ENCODE measurements around the gene ATP1A4.

The ATP1A4 gene

GRCh38 chr1:160206421-160207117 is 55.2 kb downstream of the ATP1A4 start:
- no peak for DNase-seq (ENCODE audit: low read depth)

DNA sequence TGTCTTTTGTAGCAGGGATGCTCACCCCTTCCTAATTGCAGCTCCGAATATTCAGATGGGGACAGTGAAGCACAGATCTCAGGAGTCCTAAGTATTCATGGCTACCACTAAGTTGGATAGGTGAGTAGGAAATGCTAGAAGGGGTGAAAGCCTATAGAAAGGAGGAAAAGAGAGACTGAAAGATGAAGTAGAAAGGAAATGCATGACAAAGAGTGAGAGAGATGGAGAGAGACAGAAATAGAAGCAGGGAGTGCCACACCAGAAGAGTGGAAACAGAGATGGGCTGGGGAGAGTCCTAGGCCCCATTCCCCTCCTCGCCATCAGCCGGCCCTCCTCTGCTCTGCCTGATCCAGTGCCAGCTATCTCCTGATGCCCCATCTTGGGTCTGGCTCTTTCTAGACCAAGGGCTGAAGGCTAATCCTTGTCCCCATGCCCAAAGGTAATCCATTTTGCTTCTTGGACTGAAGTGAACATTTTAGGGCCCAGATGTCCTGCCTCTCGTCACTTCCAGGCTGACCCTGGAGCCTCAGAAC is 55.8 kb downstream of the ATP1A4 start:
- no peak for DNase-seq (ENCODE audit: low read depth)

DNA sequence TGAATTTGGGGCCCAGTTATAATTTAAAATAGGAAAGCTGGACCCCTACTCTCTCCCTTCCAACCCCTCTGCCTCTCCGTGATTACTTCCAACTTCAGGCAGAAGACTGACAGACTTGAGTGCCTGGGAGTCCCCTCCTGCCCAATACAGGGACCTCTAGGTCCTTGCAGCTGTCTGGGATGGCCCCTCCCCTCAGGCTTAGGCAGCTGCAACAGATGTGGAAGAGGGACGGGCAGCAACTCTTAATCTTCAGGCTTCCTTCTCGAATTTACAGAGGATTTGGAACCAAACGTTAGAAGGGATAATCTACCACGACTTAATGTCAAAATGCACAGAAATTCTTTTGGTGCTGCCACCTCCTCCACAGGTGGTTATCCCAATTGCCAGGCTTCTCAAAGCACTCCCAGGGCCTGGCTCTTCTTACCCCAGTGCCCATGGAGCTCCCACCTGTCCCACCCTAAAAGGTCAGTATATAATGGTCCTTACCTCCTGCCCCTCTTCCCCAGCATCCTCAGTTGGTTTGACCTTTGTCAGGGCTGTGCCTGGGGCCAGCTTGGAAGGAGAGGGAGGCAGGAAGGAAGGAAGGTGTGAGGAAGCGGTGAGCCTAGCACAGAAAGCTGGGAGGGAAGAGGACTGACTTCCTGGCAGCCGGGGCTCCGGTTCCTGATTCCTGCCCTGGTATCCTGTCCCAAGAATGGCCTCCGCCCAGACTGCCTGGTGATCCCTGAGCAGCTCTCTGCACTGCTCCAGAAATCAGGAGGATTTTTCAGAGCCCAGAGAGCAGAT is 56.6 kb downstream of the ATP1A4 start:
- DNase-seq (ENCODE audit: low read depth) = no peak

DNA sequence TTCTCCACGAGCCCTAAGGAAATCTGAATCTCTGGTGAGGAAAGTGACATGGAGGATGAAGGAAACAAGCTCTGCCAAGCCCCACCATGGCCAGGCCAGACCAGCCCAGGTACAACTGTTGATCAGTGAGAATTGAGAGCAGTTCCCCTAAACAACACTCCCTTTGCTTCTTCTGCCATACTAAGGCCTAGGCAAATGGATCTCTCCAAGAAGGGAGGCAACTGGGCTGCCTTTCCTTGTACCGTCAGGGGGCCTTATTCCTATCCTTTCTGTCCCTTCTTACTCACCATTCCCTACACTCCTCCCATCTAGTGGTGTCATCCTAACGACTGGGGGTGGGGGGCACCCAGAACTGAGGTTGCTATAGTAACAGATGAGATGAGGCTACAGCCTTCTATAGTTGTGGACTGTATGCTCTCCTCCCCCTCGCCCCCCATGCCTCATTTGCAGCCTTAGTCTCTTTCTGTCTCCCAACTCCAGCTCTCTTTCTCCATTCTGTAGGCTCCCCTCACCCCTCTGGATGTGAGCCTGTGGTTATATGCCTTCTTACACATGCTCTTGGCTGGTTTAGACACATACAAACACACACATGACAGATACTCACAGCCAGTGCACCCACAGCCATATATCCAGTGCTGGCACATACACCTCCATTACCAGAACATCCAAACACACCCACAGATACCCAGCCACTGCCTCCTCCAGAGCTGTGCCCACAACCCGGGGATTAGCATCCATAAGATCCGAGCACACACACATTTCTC is 57.3 kb downstream of the ATP1A4 start:
- DNase-seq (ENCODE audit: low read depth) = no peak

DNA sequence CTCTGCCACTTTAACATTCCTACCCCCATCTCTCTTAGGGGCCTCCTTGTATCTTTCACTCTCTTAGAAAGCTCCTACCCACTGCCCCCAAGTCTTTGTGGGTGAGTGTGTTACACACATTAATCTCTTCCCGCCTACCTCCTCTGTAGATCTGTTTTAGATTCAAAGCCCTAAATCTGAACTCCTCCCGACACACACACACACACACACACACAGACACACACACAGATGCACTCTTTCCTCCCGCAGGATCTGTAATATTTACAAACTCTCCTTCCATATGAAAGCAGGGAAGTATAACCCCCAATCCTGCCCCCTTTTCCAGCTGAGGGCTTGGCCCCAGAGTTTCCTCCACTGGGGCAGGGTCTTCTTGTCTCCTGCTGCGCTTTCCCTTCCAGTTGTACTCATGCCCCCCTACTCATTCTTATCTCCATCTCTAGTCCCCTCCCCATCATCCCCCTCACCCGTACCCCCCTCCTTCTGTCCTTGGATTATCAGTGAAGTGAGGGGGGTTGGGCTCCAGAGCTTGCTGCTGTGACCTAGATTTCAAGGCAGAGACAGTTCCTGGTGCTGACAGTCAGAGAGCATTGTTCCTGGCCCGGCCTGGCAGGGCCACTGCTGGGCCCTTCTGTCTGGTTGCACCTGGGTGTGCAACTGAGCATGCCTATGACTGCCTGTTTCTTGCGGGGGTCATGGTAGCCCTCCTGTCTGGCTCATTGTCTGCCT is 58.1 kb downstream of the ATP1A4 start:
- no peak for DNase-seq (ENCODE audit: low read depth)

GRCh38 chr1:160210561-160210960 is 59.2 kb downstream of the ATP1A4 start:
- no peak for DNase-seq (ENCODE audit: low read depth)

- DNase-seq (ENCODE audit: low read depth) = no peak
Measured at GRCh38 chr1:160211046-160211790, 59.8 kb downstream of the ATP1A4 start.

GRCh38 chr1:160214481-160215140 is 63.2 kb downstream of the ATP1A4 start:
- no peak for DNase-seq (ENCODE audit: low read depth)

GRCh38 chr1:160216301-160216700 is 64.9 kb downstream of the ATP1A4 start:
- DNase-seq (ENCODE audit: low read depth) = no peak

DNA sequence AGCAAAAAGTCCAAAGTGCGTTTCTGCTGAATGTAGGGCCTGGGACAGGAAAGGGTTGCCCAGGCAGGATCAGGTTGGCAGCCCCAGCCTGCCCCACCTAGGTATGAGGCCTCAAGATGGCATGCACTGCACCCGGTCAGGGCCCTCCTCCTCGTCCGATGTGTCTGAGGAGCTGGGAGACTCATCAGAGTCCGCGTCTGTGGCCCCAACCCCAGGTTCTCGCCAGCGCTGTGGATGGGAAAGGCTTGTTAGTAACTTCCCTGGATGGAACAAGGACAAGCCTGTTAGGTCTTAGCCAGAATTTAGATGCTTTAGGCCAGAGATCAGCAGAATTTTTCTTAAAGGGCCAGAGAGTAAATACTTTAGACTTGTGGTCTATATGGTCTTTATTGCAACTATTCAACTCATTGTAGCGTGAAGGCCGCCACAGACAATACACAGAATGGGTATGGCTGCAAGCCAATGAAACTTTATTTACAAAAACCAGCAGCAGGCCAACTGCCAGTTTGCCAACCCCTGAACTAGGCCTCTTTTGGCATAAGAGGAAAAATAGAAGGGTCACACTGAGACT is 66.2 kb downstream of the ATP1A4 start:
- no peak for DNase-seq (ENCODE audit: low read depth)

DNA sequence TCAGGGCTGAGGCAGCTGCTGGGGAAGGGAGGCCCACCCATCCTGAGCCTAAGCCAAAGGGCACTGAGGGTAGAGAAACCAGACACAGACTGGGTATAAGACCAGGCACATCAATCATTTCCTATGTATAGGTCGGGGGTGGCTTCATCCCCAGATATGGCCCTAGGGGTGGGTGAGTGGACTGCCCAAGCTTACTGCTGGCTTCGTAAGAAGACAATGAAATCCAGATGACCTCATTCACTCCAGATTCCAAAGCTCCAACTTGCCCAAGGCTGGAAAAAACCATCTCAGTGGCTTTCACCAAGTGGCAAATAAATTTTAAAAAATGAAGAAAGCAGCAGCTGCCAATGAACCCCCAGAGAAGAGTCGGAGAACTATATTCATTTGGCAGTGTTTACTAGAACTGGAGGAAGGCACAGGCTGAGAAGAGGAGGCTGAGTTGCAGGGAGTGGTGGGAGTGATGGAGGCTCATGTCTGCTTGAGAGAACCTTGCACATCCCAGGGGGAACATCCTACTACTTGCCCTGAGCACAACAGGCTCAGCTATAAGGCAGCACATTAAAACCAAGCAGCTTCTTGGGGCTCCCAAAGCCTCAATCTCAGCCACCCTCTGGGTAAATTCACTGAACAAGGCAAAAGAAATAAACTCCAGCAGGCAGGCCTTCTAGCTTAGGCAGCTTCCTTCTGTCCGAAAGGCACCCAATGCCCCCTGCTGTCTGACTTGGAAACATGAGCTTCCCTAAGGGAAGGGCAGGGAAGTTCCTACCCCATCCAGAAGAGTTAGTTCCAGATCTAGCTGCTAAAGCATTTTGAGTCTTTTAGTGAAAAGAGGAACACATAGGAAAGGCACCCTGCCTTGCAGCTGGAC is 67.9 kb downstream of the ATP1A4 start:
- no peak for DNase-seq (ENCODE audit: low read depth)

DNA sequence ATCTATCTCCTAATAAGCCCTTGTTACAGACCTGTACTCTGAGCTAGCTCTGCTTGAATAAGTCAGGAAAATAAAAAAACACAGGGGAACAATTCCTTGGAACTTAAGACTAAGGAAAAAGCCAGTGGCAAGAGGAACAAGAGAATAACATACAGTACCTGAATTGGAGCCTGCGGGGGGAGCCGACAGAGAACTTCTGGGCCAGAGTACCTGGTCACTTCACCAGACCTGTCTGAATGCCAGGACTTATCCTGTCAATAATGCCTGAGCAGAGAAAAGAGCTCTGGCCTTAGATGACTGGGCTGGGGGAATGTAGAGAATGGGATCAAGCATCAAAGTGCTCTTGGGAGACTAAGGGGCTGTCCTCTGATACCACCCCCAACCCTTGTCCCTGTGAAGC is 68.9 kb downstream of the ATP1A4 start:
- DNase-seq (ENCODE audit: low read depth) = no peak

GRCh38 chr1:160221089-160221488 is 69.7 kb downstream of the ATP1A4 start:
- no peak for DNase-seq (ENCODE audit: low read depth)

DNA sequence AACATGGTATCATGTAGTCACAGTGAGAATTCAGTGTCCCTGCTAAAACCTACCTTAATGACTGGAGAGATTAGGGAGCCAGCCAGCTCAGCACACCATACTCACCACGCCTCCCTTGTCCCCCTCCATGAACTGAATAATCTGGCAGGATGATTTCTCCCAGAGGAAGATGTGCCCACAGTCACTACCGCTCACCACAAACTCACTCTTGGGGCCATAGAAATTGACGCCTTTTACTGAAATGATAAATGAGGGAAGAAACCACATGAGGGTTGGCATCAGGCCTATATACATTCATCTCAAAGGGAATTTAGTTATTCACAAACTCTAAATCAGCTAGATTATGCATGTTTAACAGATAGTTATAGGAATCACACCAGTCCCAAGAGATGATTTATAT is 71.1 kb downstream of the ATP1A4 start:
- DNase-seq (ENCODE audit: low read depth) = no peak

GRCh38 chr1:160224606-160225005 is 73.2 kb downstream of the ATP1A4 start:
- no peak for DNase-seq (ENCODE audit: low read depth)

- DNase-seq (ENCODE audit: low read depth) = no peak
Measured at GRCh38 chr1:160225345-160225744, 73.9 kb downstream of the ATP1A4 start.

DNA sequence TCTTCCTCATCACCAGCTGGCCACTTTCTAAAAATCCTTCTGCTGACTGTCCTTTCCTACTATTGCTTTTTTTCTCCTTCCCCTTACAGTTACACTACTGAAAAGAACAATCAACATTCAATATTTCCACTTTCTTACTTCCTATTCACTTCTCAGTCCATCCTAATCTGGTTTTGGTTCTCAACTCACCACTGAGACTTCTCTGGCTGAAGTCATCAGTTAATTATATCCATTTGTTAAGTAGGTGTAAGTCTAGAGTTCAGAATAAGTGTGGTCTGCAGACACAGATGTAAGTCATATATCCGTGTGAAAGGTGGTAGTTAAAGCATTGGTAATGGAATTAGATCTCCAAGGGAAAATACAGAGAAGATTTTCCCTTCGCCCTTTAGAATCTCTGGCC is 75.2 kb downstream of the ATP1A4 start:
- DNase-seq (ENCODE audit: low read depth) = no peak

DNA sequence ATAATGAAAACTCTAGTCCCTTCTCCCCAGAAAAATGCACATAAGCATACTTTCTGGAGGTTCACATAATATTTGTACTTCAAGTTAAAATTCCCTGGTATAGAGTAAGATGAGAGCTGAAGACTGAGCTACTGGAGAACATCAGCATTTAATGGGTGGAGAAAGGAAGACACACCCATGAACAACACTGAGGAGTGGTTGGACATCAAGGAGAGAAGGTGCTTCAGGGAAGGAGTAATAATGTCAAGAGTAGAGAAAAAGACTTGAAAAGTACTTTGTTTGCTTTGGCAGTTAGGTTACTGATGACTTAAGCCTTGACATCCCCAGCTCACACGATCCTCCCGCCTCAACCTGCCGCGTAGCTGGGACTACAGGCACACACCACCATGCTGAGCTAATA is 75.6 kb downstream of the ATP1A4 start:
- no peak for DNase-seq (ENCODE audit: low read depth)

- no peak for DNase-seq (ENCODE audit: low read depth)
Measured at GRCh38 chr1:160227561-160227960, 76.2 kb downstream of the ATP1A4 start.
